DND-41 (cell line): ENCODE data around the gene LIN7B.
"Not testable (repeated sequence)": the region's sequence is repeated elsewhere in the genome, so short reads cannot be mapped to it uniquely, and the experiment has no call there.

ENCODE experiments used
- ATAC-seq: fragments of 200-7000 bp; cut with Tn5 transposase; 3 replicates; pipeline ENCODE4 v1.9.1; 2021; ENCODE audit warnings: low read depth; ENCODE audit not compliant: insufficient read depth
- DNase-seq: peaks from one replicate; pipeline ENCODE4 v3.0.0-alpha.2; 2020
- H2AFZ ChIP-seq: 2 replicates; pipeline ENCODE4 v1.6.0; 2012; ENCODE audit warnings: low read depth, low read length
- H3K27ac ChIP-seq: 2 replicates; pipeline ENCODE4 v1.5.1; 2012; ENCODE audit warnings: low read length, inconsistent platforms
- H3K27me3 ChIP-seq: fragments of 200-600 bp; sonication (generic); 2 replicates; pipeline ENCODE4 v1.6.0; 2012; ENCODE audit warnings: low read length, mild to moderate bottlenecking, inconsistent platforms; ENCODE audit not compliant: insufficient read depth, poor library complexity
- H3K36me3 ChIP-seq: 2 replicates; pipeline ENCODE4 v1.5.1; 2012; ENCODE audit warnings: low read length, inconsistent platforms; ENCODE audit not compliant: insufficient read depth
- H3K4me1 ChIP-seq: 2 replicates; pipeline ENCODE4 v1.5.1; 2012; ENCODE audit warnings: mild to moderate bottlenecking, low read length; ENCODE audit not compliant: insufficient read depth
- H3K4me2 ChIP-seq: 2 replicates; pipeline ENCODE4 v1.6.0; 2012; ENCODE audit warnings: mild to moderate bottlenecking, moderate library complexity, low read length, inconsistent platforms; ENCODE audit not compliant: insufficient read depth
- H3K4me3 ChIP-seq, 2 experiments: fragments of 200-600 bp in 1 of 2; shearing (Covaris generic) in 1 of 2; 2 replicates each; pipeline ENCODE4 v1.5.1; 2012 to 2016; ENCODE audit warnings: inconsistent platforms in 2 of 2, low read length in 2 of 2, mild to moderate bottlenecking in 2 of 2, low read depth in 1 of 2, moderate library complexity in 1 of 2
- H3K79me2 ChIP-seq: 2 replicates; pipeline ENCODE4 v1.6.0; 2012; ENCODE audit warnings: low read length, inconsistent platforms; ENCODE audit not compliant: insufficient read depth
- H3K9ac ChIP-seq: 2 replicates; pipeline ENCODE4 v1.6.0; 2012; ENCODE audit warnings: low read depth, mild to moderate bottlenecking, inconsistent platforms, low read length, moderate library complexity
- H3K9me3 ChIP-seq: 2 replicates; pipeline ENCODE4 v1.5.1; 2012; ENCODE audit warnings: low read length, moderate library complexity, mild to moderate bottlenecking, inconsistent platforms; ENCODE audit not compliant: insufficient read depth, severe bottlenecking
- H4K20me1 ChIP-seq: 2 replicates; pipeline ENCODE4 v1.6.0; 2012; ENCODE audit warnings: low read length; ENCODE audit not compliant: insufficient read depth
- CTCF ChIP-seq: IDR thresholded peaks from 2 replicates; pipeline ENCODE4 v1.5.1; 2012; ENCODE audit warnings: borderline replicate concordance, low read length, moderate library complexity, mild to moderate bottlenecking; ENCODE audit not compliant: poor library complexity, severe bottlenecking; ENCODE audit errors: extremely low read depth
- EZH2 ChIP-seq: IDR thresholded peaks from 3 replicates; pipeline ENCODE4 v1.6.1; 2012; ENCODE audit warnings: borderline replicate concordance, low read depth, mild to moderate bottlenecking, moderate library complexity, low read length, inconsistent platforms; ENCODE audit not compliant: severe bottlenecking

LIN7B gene

DNA sequence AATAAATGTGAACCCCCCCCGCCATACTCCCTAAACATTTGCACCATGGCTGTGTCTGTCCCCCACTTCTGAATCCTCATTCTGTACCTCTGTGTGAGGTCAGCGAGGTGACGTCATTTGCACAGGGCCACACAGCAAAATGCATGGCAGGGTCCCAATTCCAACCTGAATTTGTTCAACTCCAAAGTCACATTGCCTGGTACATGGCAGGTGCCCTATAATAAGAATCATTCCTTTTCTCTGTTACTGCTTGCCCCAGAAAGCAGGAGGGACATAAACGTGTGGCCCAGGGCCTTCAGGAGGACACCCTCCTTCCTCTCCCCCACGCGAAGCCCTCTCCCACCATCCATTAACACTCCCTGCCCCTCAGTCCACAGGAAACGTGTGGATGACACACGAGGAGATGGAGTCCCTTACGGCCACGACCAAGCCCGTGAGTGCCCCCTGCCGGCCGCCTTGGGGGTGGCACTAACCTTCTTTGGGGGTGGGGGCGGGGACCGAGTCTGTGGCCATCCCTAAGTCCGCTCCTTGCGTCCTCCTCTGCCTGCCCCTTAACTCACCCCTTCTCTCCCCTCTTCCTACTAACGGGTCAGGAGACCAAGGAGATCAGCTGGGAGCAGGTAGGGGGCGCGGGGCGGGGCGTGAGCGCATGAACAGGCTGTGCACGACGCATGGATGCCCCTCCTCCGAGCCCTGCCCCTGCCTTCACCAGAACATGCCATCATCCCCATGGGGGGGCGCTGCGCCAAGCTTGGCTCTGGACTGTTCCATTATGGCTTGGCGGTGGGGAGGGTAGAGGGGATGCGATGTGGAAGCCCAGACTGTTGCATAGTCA is 31.6 kb downstream of the LIN7B start:
- Histone ChIP-seq H4K20me1 (peaks cover 2% of the 10 kb centered on the region; the same call in 1 of the 2 replicates), H3K9me3 (no peaks in the 10 kb centered on the region), H3K9ac (no peak overlapping the region), H3K4me3 (no peak overlapping the region), H3K4me2 (no peak overlapping the region), H2AFZ (peak overlapping the region; percentile 68), H3K27me3 (no peaks in the 10 kb centered on the region), H3K4me1 (peaks cover 18% of the 10 kb centered on the region), H3K79me2 (no peaks in the 10 kb centered on the region), H3K36me3 (peaks cover 11% of the 10 kb centered on the region; the same call in 1 of the 2 replicates), H3K27ac (peak overlapping the region; percentile 49)
- ATAC-seq (peak; percentile 69), DNase-seq (peak; percentile 68)
- TF ChIP-seq CTCF (peak; percentile 87), EZH2 (no peak)

DNA sequence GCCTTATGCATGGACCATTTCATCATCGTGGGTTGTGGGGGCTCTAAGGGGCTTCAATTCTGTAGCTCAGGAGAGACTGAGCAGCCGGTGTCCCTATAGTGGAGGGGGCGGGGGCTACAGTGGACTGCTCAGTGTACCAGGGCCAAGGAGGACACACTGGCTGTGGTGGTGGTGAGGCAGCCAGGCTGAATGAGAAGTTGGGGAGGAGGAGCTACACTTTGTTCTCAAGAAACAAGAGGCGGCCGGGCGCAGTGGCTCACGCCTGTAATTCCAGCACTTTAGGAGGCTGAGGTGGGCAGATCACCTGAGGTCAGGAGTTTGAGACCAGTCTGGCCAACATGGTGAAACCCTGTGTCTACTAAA is 32.2 kb downstream of the LIN7B start:
- DNase-seq, H4K20me1 ChIP-seq, H3K27me3 ChIP-seq, H3K9ac ChIP-seq, H3K79me2 ChIP-seq, H2AFZ ChIP-seq, ATAC-seq, H3K4me2 ChIP-seq, H3K9me3 ChIP-seq, H3K27ac ChIP-seq, H3K4me3 ChIP-seq: not testable (repeated sequence)
- peaks cover 11% of the 10 kb centered on the region; the same call in 1 of the 2 replicates for H3K36me3 ChIP-seq
- peaks cover 18% of the 10 kb centered on the region for H3K4me1 ChIP-seq

DNA sequence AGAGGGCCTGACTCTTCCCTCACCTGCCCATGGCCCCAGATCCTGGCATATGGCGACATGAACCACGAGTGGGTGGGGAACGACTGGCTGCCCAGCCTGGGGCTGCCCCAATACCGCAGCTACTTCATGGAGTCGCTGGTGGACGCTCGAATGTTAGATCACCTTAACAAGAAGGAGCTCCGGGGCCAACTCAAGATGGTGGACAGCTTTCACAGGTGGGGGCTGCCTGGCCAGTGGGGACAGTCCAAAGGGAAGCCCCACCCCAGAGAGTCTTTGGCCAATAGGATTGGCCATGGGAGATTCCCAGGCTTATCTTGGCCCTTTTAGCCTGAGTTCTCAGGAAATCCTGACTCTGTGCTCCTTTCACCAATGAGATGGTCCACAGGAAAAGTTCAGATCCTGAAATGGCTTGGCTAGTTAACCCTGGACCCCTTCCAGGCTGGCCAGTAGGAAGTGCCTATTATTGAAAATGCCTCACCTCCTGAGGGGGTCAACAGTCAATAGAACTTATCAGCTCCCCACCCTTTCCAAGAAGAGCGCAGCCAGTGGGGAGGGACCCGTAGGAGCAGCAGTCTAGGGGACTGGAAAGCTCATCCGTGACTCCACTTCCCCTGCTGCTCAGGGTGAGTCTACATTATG is 34.0 kb downstream of the LIN7B start:
- Histone ChIP-seq H4K20me1 (peaks cover 2% of the 10 kb centered on the region; the same call in 1 of the 2 replicates), H3K36me3 (0 out of 2 replicates have a peak, but pooled peaks cover 5% of the 10 kb centered on the region), H3K4me3 (no peak overlapping the region), H2AFZ (no peak overlapping the region), H3K79me2 (no peaks in the 10 kb centered on the region), H3K4me1 (peaks cover 18% of the 10 kb centered on the region), H3K27me3 (no peaks in the 10 kb centered on the region), H3K4me2 (no peak overlapping the region), H3K9ac (no peak overlapping the region), H3K27ac (no peak overlapping the region), H3K9me3 (no peaks in the 10 kb centered on the region)
- DNase-seq, result no peak
- ATAC-seq, result no peak
- TF ChIP-seq EZH2 (no peak), CTCF (no peak)

DNA sequence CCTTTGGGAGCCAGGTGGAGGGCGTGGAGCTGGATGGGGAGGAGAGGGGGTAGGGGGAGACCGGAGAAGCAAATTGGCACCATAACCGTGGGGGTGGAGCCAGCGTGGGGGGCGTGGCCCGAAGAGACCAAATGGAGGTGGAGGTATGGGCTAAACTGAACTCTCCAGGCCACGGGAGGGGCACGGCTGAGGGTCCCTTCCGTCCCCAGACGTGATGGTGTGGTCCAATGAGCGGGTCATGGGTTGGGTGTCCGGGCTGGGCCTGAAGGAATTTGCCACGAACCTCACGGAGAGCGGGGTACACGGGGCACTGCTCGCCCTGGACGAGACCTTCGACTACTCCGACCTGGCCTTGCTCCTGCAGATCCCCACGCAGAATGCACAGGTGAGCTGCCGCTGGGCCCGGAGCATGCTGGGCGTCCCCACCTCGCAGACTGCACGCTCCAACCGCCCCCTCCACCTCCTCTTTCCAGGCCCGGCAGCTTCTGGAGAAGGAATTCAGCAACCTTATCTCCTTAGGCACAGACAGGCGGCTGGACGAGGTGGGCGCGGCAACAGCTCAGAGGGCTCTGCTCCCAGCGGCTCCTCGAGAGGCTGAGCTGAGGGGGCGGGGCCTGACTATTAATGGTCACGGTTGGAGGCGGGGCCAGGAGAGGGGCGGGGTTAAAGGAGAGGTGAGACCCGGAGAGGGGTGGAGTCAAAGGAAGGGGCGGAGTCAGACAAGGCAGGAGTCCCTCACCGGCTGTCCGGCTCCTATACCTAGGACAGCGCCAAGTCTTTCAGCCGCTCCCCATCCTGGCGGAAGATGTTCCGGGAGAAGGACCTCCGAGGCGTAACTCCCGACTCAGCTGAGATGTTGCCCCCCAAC is 34.8 kb downstream of the LIN7B start:
- ATAC-seq, result no peak
- Histone ChIP-seq H3K36me3 (0 out of 2 replicates have a peak, but pooled peaks cover 5% of the 10 kb centered on the region), H4K20me1 (peaks cover 2% of the 10 kb centered on the region; the same call in 1 of the 2 replicates), H3K79me2 (no peaks in the 10 kb centered on the region), H3K4me1 (peaks cover 18% of the 10 kb centered on the region), H3K4me3 (no peak overlapping the region), H3K27ac (no peak overlapping the region), H2AFZ (no peak overlapping the region), H3K9me3 (no peaks in the 10 kb centered on the region), H3K27me3 (no peaks in the 10 kb centered on the region), H3K4me2 (no peak overlapping the region), H3K9ac (no peak overlapping the region)
- DNase-seq, result peak; percentile 61
- TF ChIP-seq CTCF, result no peak
- no peak for TF ChIP-seq EZH2
